Omental fat pad (tissue), 4 donors: Measurements from ENCODE around the gene ERP29. TPM values are rescaled to one million over a fixed set of nuclear protein-coding genes. Genes with fewer than 3 reads are reported as not detected.

Experiments used
- ATAC-seq: fragments of 150-250 bp; one replicate; pipeline ENCODE4 v1.9.1; 2016; ENCODE audit warnings: mild to moderate bottlenecking, moderate library complexity; ENCODE audit not compliant: low FRiP score
- DNase-seq: peaks from one replicate; pipeline ENCODE4 v3.0.0-alpha.2; 2019; ENCODE audit warnings: low spot score
- total RNA-seq, 4 donors: library from RNA; depleted of rRNA; stranded (reverse); fragments of >200 nt; gene quantifications; one replicate each; pipeline ENCODE4 v1.1.0, GENCODE V29; 2016
- TF ChIP-seq, protein P1 (sequence below), 3 donors: fragments of 450-650 bp; IDR thresholded peaks; one replicate each; pipeline ENCODE4 v1.5.1; 2016 to 2017; ENCODE audit warnings: antibody characterized with exemption in 3 of 3, mild to moderate bottlenecking in 3 of 3, moderate library complexity in 2 of 3

The ERP29 gene
- total RNA-seq, 4 donors from 2014 or later = 28.6 to 39.7 (median 32.3) TPM

DNA sequence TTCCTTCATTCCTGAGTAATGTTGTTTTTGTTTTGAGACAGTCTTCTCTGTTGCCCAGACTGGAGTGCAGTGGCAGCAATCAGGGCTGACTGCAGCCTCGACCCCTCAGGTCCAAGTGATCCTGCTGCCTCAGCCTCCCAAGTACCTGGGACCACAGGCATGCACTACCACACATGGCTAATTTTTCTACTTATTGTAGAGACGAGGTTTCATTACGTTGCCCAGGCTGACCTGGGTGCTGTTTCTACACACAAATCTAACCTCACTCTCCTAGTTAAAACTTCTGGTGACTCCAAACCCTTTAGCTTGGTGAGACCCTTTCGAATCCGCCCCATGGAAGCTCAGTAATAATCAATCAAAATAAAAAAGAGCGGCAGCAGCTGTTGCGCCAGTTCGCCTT, 1.5 kb upstream of the ERP29 start:
- ATAC-seq = no peak
- TF ChIP-seq, protein P1, sequence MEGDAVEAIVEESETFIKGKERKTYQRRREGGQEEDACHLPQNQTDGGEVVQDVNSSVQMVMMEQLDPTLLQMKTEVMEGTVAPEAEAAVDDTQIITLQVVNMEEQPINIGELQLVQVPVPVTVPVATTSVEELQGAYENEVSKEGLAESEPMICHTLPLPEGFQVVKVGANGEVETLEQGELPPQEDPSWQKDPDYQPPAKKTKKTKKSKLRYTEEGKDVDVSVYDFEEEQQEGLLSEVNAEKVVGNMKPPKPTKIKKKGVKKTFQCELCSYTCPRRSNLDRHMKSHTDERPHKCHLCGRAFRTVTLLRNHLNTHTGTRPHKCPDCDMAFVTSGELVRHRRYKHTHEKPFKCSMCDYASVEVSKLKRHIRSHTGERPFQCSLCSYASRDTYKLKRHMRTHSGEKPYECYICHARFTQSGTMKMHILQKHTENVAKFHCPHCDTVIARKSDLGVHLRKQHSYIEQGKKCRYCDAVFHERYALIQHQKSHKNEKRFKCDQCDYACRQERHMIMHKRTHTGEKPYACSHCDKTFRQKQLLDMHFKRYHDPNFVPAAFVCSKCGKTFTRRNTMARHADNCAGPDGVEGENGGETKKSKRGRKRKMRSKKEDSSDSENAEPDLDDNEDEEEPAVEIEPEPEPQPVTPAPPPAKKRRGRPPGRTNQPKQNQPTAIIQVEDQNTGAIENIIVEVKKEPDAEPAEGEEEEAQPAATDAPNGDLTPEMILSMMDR (IDR thresholded peaks at IDR 0.05) = no peak
- no peak for DNase-seq

DNA sequence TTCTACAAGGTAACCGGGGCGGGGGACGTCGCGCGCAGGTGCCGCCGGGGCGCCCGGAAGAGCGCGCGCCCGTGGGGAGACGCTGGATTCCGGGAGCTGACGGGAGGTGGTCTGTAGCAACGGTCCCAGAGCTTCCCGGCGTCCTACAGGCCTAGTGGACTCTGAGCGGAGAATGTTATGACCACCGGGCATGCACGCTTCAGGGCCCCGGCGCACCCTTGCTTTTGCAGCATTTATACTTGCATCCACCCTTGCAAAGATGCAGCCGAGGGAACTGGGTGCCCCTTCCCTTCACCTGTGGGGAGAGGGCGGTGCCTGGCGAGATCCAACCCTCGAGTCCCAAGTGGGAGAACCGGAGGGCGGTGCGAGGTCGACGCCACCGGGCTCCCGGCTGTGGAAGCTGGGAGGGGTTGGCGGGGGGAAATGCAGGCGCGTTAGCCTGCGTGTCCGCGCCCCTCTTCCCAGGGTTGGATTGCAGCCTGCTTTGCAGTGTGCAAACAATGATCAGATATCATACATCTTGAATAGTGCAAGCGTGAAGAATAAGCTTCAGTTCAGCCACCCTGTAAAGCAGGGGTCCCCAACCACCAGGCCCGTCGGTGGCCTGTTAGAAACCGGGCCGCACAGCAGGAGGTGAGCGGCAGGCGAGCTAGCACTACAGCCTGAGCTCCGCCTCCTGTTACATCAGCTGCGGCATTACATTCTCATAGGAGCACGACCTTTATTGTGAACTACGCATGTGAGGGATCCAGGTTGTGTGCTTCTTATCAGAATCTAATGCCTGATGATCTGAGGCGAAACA, 576 bp downstream of the ERP29 start:
- TF ChIP-seq, protein P1 (IDR thresholded peaks at IDR 0.05) = no peak
- ATAC-seq (peak; percentile 43), DNase-seq (no peak)

DNA sequence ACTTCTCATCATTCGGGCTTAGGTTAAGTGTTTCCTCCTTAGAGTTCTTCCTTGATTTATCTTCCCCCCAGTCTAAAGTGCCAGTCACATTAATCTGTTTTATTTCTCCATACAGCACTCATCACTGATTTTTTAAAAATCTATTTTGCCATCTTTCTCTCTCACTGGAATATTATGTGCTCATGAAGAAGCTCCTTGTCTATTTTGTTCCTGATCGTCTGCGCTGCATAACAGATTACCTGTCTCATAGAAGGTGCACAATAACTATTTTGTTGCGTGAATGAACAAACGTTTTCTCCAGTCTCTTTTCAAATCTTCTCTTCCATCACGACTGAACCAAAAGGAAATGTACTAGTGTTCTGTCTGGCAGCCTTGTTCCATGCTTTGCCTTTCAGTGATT, 2.7 kb downstream of the ERP29 start:
- DNase-seq = no peak
- TF ChIP-seq, protein P1 (IDR thresholded peaks at IDR 0.05) = no peak
- no peak for ATAC-seq

DNA sequence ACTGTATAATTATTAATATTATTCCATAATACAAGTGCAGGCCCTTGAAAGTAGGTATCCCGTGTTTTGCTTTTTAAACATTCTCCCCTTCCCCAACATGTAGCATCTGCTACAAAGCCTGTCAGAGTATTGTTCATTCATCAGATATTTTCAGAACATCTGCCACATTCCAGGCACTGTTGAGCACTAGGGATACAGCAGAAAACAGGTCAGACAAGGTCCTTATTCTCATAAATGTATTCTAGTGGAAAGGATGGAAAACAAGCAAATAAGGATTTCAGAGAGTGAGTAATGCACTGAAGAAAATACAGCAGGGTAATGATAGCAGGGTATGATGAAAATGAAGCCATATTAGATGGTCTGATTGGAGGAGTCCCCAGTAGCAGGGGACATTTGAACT, 3.8 kb downstream of the ERP29 start:
- TF ChIP-seq, protein P1 (IDR thresholded peaks at IDR 0.05) = no peak
- ATAC-seq = no peak
- DNase-seq = no peak

DNA sequence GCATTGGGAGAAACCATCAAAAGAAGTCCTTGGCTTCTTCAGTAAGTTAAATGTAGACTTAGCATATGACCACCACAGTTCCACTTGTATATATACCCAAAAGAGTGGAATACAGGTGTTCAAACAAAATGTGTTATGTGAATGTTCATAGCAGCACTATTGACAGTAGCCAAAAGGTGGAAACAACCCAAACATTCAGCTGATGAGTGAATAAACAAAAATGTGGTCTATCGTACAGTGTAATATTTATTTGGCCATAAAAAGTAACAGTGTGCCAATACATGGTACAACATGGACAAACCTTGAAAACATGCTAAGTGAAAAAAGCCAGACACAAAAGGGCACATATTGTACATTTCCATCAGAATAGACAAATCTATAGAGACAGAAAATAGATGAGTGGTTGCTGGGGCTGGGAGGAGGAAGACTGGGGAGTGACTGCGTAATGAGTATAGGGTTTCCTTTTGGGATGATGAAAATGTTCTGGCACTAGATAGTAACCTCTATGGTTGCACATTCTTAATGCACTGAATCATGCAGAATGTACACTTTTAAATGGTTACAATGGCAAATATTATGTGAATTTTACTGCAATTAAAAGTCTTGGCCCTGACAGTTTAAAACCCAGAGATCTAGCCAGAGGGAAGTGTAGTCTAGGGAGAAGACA, 5.5 kb downstream of the ERP29 start:
- ATAC-seq (no peak), DNase-seq (no peak)
- TF ChIP-seq, protein P1 (IDR thresholded peaks at IDR 0.05) = no peak

DNA sequence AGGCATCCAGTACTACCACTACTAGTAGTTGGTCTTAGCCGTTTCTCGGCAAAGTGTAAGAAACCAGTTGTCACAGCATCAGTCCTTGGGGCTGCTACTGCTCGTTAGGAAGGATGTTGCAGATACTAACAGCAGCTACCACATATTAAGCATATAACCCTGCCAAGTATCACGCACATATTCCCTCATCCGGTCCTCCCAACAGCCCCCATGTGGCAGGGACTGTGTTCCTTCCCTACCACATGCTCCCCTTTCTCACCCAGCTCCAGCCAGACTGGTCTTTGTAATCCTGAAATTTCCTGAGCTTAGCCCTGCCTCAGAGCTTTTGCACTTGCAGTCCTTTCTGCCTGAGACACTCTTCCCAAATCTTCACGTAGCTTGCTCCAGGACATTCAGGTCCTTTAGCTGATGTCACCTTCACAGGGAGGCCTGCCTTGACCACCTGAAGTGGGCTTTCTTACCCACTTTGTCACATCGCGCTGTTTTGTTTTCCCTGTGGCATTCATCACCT, 7.8 kb downstream of the ERP29 start:
- TF ChIP-seq, protein P1 (IDR thresholded peaks at IDR 0.05) = no peak
- no peak for ATAC-seq

More for the DNA sequence above, 7.8 kb downstream of the ERP29 start:
- no peak for DNase-seq
